Liver (tissue), 9 donors: ENCODE data around the gene UNC13D. TPM values are rescaled to one million over a fixed set of nuclear protein-coding genes. Genes with fewer than 3 reads are reported as not detected.
"Not testable (repeated sequence)": the region's sequence is repeated elsewhere in the genome, so short reads cannot be mapped to it uniquely, and the experiment has no call there.

Experiments used
- DNase-seq: peaks from one replicate; pipeline ENCODE4 v3.0.0-alpha.2; 2017; ENCODE audit warnings: low spot score
- H3K27ac ChIP-seq, 2 donors: one replicate each; pipeline ENCODE4 v1.7.0; 2013; ENCODE audit warnings: inconsistent platforms in 2 of 2, low read length in 2 of 2, control low read depth in 1 of 2, low read depth in 1 of 2, mild to moderate bottlenecking in 1 of 2
- H3K27me3 ChIP-seq, 4 donors: one replicate each; pipeline versions ENCODE4 v1.6.1 to v1.7.0; 2013; ENCODE audit warnings: low read length in 3 of 4, inconsistent platforms in 1 of 4, mild to moderate bottlenecking in 1 of 4, moderate library complexity in 1 of 4; ENCODE audit not compliant: control insufficient read depth in 4 of 4, insufficient read depth in 4 of 4
- H3K36me3 ChIP-seq, 4 donors: one replicate each; pipeline versions ENCODE4 v1.6.1 to v1.7.0; 2013; ENCODE audit warnings: low read length in 3 of 4, mild to moderate bottlenecking in 3 of 4, low read depth in 1 of 4, moderate library complexity in 1 of 4; ENCODE audit not compliant: control insufficient read depth in 4 of 4, insufficient read depth in 3 of 4
- H3K4me1 ChIP-seq, 4 donors: one replicate each; pipeline versions ENCODE4 v1.6.1 to v1.7.0; 2013; ENCODE audit warnings: low read length in 3 of 4, mild to moderate bottlenecking in 3 of 4, moderate library complexity in 1 of 4; ENCODE audit not compliant: control insufficient read depth in 4 of 4, insufficient read depth in 4 of 4
- H3K4me3 ChIP-seq, 3 donors: one replicate each; pipeline versions ENCODE4 v1.6.1 to v1.7.0; 2013; ENCODE audit warnings: low read length in 3 of 3, control low read depth in 1 of 3, low read depth in 1 of 3, mild to moderate bottlenecking in 1 of 3
- H3K9ac ChIP-seq, 2 donors: one replicate each; pipeline ENCODE4 v1.7.0; 2013; ENCODE audit warnings: low read length in 2 of 2, mild to moderate bottlenecking in 2 of 2, moderate library complexity in 2 of 2, control low read depth in 1 of 2, low read depth in 1 of 2
- H3K9me3 ChIP-seq, 4 donors: one replicate each; pipeline versions ENCODE4 v1.6.1 to v1.7.0; 2013; ENCODE audit warnings: low read length in 3 of 4; ENCODE audit not compliant: control insufficient read depth in 4 of 4
- CTCF ChIP-seq: fragments of 150-350 bp; IDR thresholded peaks from 2 replicates; pipeline ENCODE4 v1.5.1; 2017; ENCODE audit warnings: improper control_type of control experiment, low read depth, low read length; ENCODE audit not compliant: missing input control
- EGR1 ChIP-seq, 2 donors: IDR thresholded peaks; 2 replicates each; pipeline ENCODE4 v1.6.1; 2016 to 2018; ENCODE audit warnings: antibody characterized with exemption in 2 of 2, low read depth in 2 of 2
- FOXA1 ChIP-seq: IDR thresholded peaks from 2 replicates; pipeline ENCODE4 v1.6.1; 2016; ENCODE audit warnings: antibody characterized with exemption
- HNF4G ChIP-seq: IDR thresholded peaks from 2 replicates; pipeline ENCODE4 v1.6.1; 2016; ENCODE audit warnings: antibody characterized with exemption
- RAD21 ChIP-seq, 2 donors: IDR thresholded peaks; 2 replicates each; pipeline ENCODE4 v1.6.1; 2016; ENCODE audit warnings: antibody characterized with exemption in 2 of 2, mild to moderate bottlenecking in 2 of 2
- RXRA ChIP-seq, 2 donors: IDR thresholded peaks; 2 replicates each; pipeline ENCODE4 v1.6.1; 2017 to 2018; ENCODE audit warnings: antibody characterized with exemption in 2 of 2, mild to moderate bottlenecking in 1 of 2
- TAF1 ChIP-seq: conservative IDR thresholded peaks from 2 replicates; pipeline ENCODE4 v1.6.1; 2016; ENCODE audit warnings: antibody characterized with exemption, mild to moderate bottlenecking
- YY1 ChIP-seq: IDR thresholded peaks from 2 replicates; pipeline ENCODE4 v1.6.1; 2016; ENCODE audit warnings: antibody characterized with exemption, mild to moderate bottlenecking
- ZBTB33 ChIP-seq: IDR thresholded peaks from 2 replicates; pipeline ENCODE4 v1.6.1; 2016; ENCODE audit warnings: antibody characterized with exemption
- WGBS: extraction: QIAGEN DNeasy Blood & Tissue Kit; methylation state at CpG from one replicate; pipeline ENCODE4 v1.1.7; 2013; 5-methylcytosine and 5-hydroxymethylcytosine counted together
- polyA plus RNA-seq, 2 donors: library from polyadenylated mRNA; stranded (reverse) in 1 of 2; unstranded in 1 of 2; fragments of 200-250 nt in 1 of 2; fragments of >200 nt in 1 of 2; fragmentation: Nextera tagmentation in 1 of 2; extraction: Ambion mirVana in 1 of 2; gene quantifications; one replicate each; pipeline versions ENCODE4 v1.2.1 to v1.2.3, GENCODE V29; 2013 to 2015
- total RNA-seq, 2 donors: library from RNA; depleted of rRNA; stranded (reverse); fragments of >200 nt; gene quantifications; one replicate each; pipeline ENCODE4 v1.2.3, GENCODE V29; 2014
- donor health status: healthy.
- donor health status: healthy.
- donor health status: healthy.
- donor health status: healthy.
- donor health status: healthy.

Gene UNC13D
- total and polyA plus RNA-seq, 4 donors, result 2.1 to 22.9 (median 7.6) TPM

GRCh38 chr17:75778861-75779249, 65.3 kb downstream of the UNC13D start:
- peaks cover 3 to 36% (median 22%) of the 10 kb centered on the region in 4 donors for H3K4me1 ChIP-seq

GRCh38 chr17:75778066-75778860, 65.9 kb downstream of the UNC13D start:
- 2% methylated on average over 19 of the region's 19 CpGs for WGBS
- peak overlapping the region; percentile 92 to 98 for H3K27ac ChIP-seq
- H3K4me1 ChIP-seq, result peaks cover 3 to 36% (median 19%) of the 10 kb centered on the region in 4 donors
- not testable (repeated sequence) for DNase-seq, H3K27me3 ChIP-seq, H3K9me3 ChIP-seq
- H3K36me3 ChIP-seq, result peaks cover 0 to 13% (median 8%) of the 10 kb centered on the region in 4 donors
- H3K4me3 ChIP-seq, result peak overlapping the region; percentile 82 to 98 (median 96)
- peak overlapping the region; percentile 89 to 97 for H3K9ac ChIP-seq

More at GRCh38 chr17:75778861-75779249, 65.3 kb downstream of the UNC13D start:
- WGBS, result under 1% methylated on average over 38 of the region's 38 CpGs
- Histone ChIP-seq H3K36me3 (peaks cover 0 to 13% (median 8%) of the 10 kb centered on the region in 4 donors), H3K27me3 (no peaks in the 10 kb centered on the region), H3K9me3 (no peaks in the 10 kb centered on the region), H3K27ac (peak overlapping the region; percentile 92 to 98), H3K9ac (peak overlapping the region; percentile 89 to 97), H3K4me3 (peak overlapping the region; percentile 82 to 98 (median 96))
- no peak for DNase-seq
- TF ChIP-seq RXRA (IDR thresholded peaks at IDR 0.05) (peak in 1 of 2 donors; percentile 13), EGR1 (IDR thresholded peaks at IDR 0.05; ENCODE audit: low read depth in 2 of 2) (no peak), CTCF (peak; percentile 59), FOXA1 (no peak), YY1 (peak; percentile 20), RAD21 (IDR thresholded peaks at IDR 0.05) (peak in 1 of 2 donors; percentile 24)

- 14% methylated on average over 2 of the region's 2 CpGs for WGBS
- peak overlapping the region; percentile 56 to 64 for H3K27ac ChIP-seq
- H3K9ac ChIP-seq, result peak overlapping the region in 1 of 2 donors; percentile 72
- peaks cover 0 to 13% (median 8%) of the 10 kb centered on the region in 4 donors for H3K36me3 ChIP-seq
- H3K4me3 ChIP-seq, result peak overlapping the region; percentile 82 to 98 (median 96)
- no peaks in the 10 kb centered on the region for H3K9me3 ChIP-seq
- H3K4me1 ChIP-seq, result peaks cover 3 to 39% (median 24%) of the 10 kb centered on the region in 4 donors
- DNase-seq, result no peak
- TF ChIP-seq TAF1, result no peak
- TF ChIP-seq ZBTB33, result no peak
- no peak for TF ChIP-seq EGR1 (IDR thresholded peaks at IDR 0.05; ENCODE audit: low read depth in 2 of 2)
- TF ChIP-seq HNF4G, result no peak
- H3K27me3 ChIP-seq, result no peaks in the 10 kb centered on the region
Measured at GRCh38 chr17:75777296-75777922, 66.8 kb downstream of the UNC13D start.

Other genes with a start within 250 kb of the UNC13D start
- 10 to 100 TPM in 1 of 2 donors, under 1 TPM in 1; 0.25 to 54.9 TPM for gene SMIM5, start 211.0 kb downstream of the UNC13D start, total RNA-seq
- under 1 TPM; 0.10 TPM for gene SMIM5, start 211.0 kb downstream of the UNC13D start, polyA plus RNA-seq
- gene RECQL5, start 177.2 kb downstream of the UNC13D start, total RNA-seq, result 10 to 100 TPM; 12.1 to 15.1 TPM
- gene RECQL5, start 177.2 kb downstream of the UNC13D start, polyA plus RNA-seq, result 10 to 100 TPM in 1 of 2 donors, 1 to 10 TPM in 1; 8.3 to 10.9 TPM
- gene SAP30BP, start 177.1 kb downstream of the UNC13D start, total RNA-seq, result 10 to 100 TPM; 20.9 to 32.5 TPM
- gene SAP30BP, start 177.1 kb downstream of the UNC13D start, polyA plus RNA-seq, result 10 to 100 TPM; 27.9 to 33.4 TPM
- gene ITGB4, start 122.9 kb downstream of the UNC13D start, total RNA-seq, result 1 to 10 TPM in 1 of 2 donors, under 1 TPM in 1; 0.42 to 1.2 TPM
- 1 to 10 TPM; 1.3 to 1.4 TPM for gene ITGB4, start 122.9 kb downstream of the UNC13D start, polyA plus RNA-seq
- 100 to 1,000 TPM in 1 of 2 donors, 10 to 100 TPM in 1; 80.3 to 111 TPM for gene GALK1, start 79.2 kb downstream of the UNC13D start, total RNA-seq
- gene GALK1, start 79.2 kb downstream of the UNC13D start, polyA plus RNA-seq, result 100 to 1,000 TPM in 1 of 2 donors, 10 to 100 TPM in 1; 59.0 to 230 TPM
- gene UNK, start 59.6 kb downstream of the UNC13D start, total RNA-seq, result 10 to 100 TPM; 11.5 to 16.4 TPM
- gene UNK, start 59.6 kb downstream of the UNC13D start, polyA plus RNA-seq, result 1 to 10 TPM; 4.0 to 6.4 TPM
- 10 to 100 TPM; 29.0 to 32.5 TPM for gene WBP2, start 10.9 kb upstream of the UNC13D start, total RNA-seq
- gene WBP2, start 10.9 kb upstream of the UNC13D start, polyA plus RNA-seq, result 10 to 100 TPM; 70.7 to 99.4 TPM
- 10 to 100 TPM in 1 of 2 donors, 1 to 10 TPM in 1; 6.9 to 15.4 TPM for gene TRIM47, start 34.2 kb upstream of the UNC13D start, total RNA-seq
- gene TRIM47, start 34.2 kb upstream of the UNC13D start, polyA plus RNA-seq, result 10 to 100 TPM; 12.2 to 18.5 TPM
- 1 to 10 TPM; 7.7 to 8.6 TPM for gene TRIM65, start 52.5 kb upstream of the UNC13D start, total RNA-seq
- gene TRIM65, start 52.5 kb upstream of the UNC13D start, polyA plus RNA-seq, result 1 to 10 TPM; 1.5 to 5.3 TPM
- gene MRPL38, start 60.5 kb upstream of the UNC13D start, total RNA-seq, result 10 to 100 TPM; 23.0 to 43.9 TPM
- 10 to 100 TPM; 57.1 to 63.9 TPM for gene MRPL38, start 60.5 kb upstream of the UNC13D start, polyA plus RNA-seq
- 1 to 10 TPM; 2.3 to 5.6 TPM for gene FBF1, start 96.6 kb upstream of the UNC13D start, total RNA-seq
- 1 to 10 TPM in 1 of 2 donors, under 1 TPM in 1; 0.39 to 1.2 TPM for gene FBF1, start 96.6 kb upstream of the UNC13D start, polyA plus RNA-seq
- 100 to 1,000 TPM in 1 of 2 donors, 10 to 100 TPM in 1; 81.1 to 293 TPM for gene ACOX1, start 134.8 kb upstream of the UNC13D start, total RNA-seq
- 10 to 100 TPM; 33.3 to 45.7 TPM for gene ACOX1, start 134.8 kb upstream of the UNC13D start, polyA plus RNA-seq
- 10 to 100 TPM; 12.0 to 18.3 TPM for gene TEN1, start 134.8 kb upstream of the UNC13D start, total RNA-seq
- gene TEN1, start 134.8 kb upstream of the UNC13D start, polyA plus RNA-seq, result 10 to 100 TPM; 14.6 to 30.0 TPM
- 1 to 10 TPM; 1.5 to 6.3 TPM for gene CDK3, start 156.5 kb upstream of the UNC13D start, total RNA-seq
- 1 to 10 TPM; 2.6 TPM for gene CDK3, start 156.5 kb upstream of the UNC13D start, polyA plus RNA-seq
- under 1 TPM in 1 of 2 donors, not detected in 1; 0.33 TPM for gene EVPL, start 182.9 kb upstream of the UNC13D start, total RNA-seq
- under 1 TPM; 0.03 to 0.21 TPM for gene EVPL, start 182.9 kb upstream of the UNC13D start, polyA plus RNA-seq
- gene SRP68, start 228.1 kb upstream of the UNC13D start, total RNA-seq, result 10 to 100 TPM; 22.4 to 36.7 TPM
- gene SRP68, start 228.1 kb upstream of the UNC13D start, polyA plus RNA-seq, result 10 to 100 TPM; 17.7 to 34.9 TPM
- gene GALR2, start 230.4 kb upstream of the UNC13D start, total RNA-seq, result under 1 TPM in 1 of 2 donors, not detected in 1; 0.08 TPM
- gene GALR2, start 230.4 kb upstream of the UNC13D start, polyA plus RNA-seq, result under 1 TPM; 0.14 to 0.22 TPM
- gene ZACN, start 234.8 kb upstream of the UNC13D start, total RNA-seq, result not detected
- gene ZACN, start 234.8 kb upstream of the UNC13D start, polyA plus RNA-seq, result 1 to 10 TPM in 1 of 2 donors, under 1 TPM in 1; 0.35 to 1.9 TPM